ENCODE results near the gene FNBP1L.
A peak's percentile ranks its signal among the peaks of the same experiment; 100 is the strongest.

Gene FNBP1L

GRCh38 chr1:93447481-93448291 lies at the start of gene FNBP1L:
Gene FNBP1L (plus strand): TSS chr1:93448118. CDS start chr1:93448282, 164 bp downstream.
- peak; percentile 57 for DNase-seq

GRCh38 chr1:93399781-93400180 lies 48.1 kb upstream of the FNBP1L start:
- no peak for DNase-seq

GRCh38 chr1:93408203-93408602 lies 39.7 kb upstream of the FNBP1L start:
- DNase-seq, result no peak

GRCh38 chr1:93411000-93411399 lies 36.9 kb upstream of the FNBP1L start:
- no peak for DNase-seq

- no peak for DNase-seq
Measured at GRCh38 chr1:93414749-93415148, 33.2 kb upstream of the FNBP1L start.

- no peak for DNase-seq
Measured at GRCh38 chr1:93415296-93415695, 32.6 kb upstream of the FNBP1L start.

GRCh38 chr1:93416183-93416582 lies 31.7 kb upstream of the FNBP1L start:
- no peak for DNase-seq

- DNase-seq, result no peak
Measured at GRCh38 chr1:93419344-93419743, 28.6 kb upstream of the FNBP1L start.

- no peak for DNase-seq
Measured at GRCh38 chr1:93420400-93420799, 27.5 kb upstream of the FNBP1L start.

- no peak for DNase-seq
Measured at GRCh38 chr1:93426181-93426580, 21.7 kb upstream of the FNBP1L start.

GRCh38 chr1:93427656-93428055 lies 20.3 kb upstream of the FNBP1L start:
- DNase-seq, result no peak

GRCh38 chr1:93433407-93433961 lies 14.4 kb upstream of the FNBP1L start:
- no peak for DNase-seq

- DNase-seq, result no peak
Measured at GRCh38 chr1:93434088-93434487, 13.8 kb upstream of the FNBP1L start.

GRCh38 chr1:93434987-93435386 lies 12.9 kb upstream of the FNBP1L start:
- no peak for DNase-seq

GRCh38 chr1:93435443-93435842 lies 12.5 kb upstream of the FNBP1L start:
- no peak for DNase-seq

GRCh38 chr1:93436496-93436895 lies 11.4 kb upstream of the FNBP1L start:
- no peak for DNase-seq

- DNase-seq, result peak; percentile 42
Measured at GRCh38 chr1:93437976-93438605, 9.8 kb upstream of the FNBP1L start.

- no peak for DNase-seq
Measured at GRCh38 chr1:93438716-93439115, 9.2 kb upstream of the FNBP1L start.

- no peak for DNase-seq
Measured at GRCh38 chr1:93440272-93440671, 7.6 kb upstream of the FNBP1L start.

- DNase-seq, result no peak
Measured at GRCh38 chr1:93440706-93441105, 7.2 kb upstream of the FNBP1L start.

GRCh38 chr1:93441589-93441988 lies 6.3 kb upstream of the FNBP1L start:
- DNase-seq, result no peak

- DNase-seq, result no peak
Measured at GRCh38 chr1:93442008-93442666, 5.8 kb upstream of the FNBP1L start.

- no peak for DNase-seq
Measured at GRCh38 chr1:93442741-93443140, 5.2 kb upstream of the FNBP1L start.

GRCh38 chr1:93443454-93443853 lies 4.5 kb upstream of the FNBP1L start:
- no peak for DNase-seq
